GM12878 (cell line): Measurements from ENCODE around the gene LCLAT1.

ENCODE experiments used
- CEBPB ChIP-seq, 2 experiments: fragments of 150-350 bp in 1 of 2; IDR thresholded peaks; 2 replicates each; pipeline ENCODE4 v1.6.1; 2012 to 2014; ENCODE audit warnings: low read depth in 2 of 2, low read length in 2 of 2, borderline replicate concordance in 1 of 2, inconsistent platforms in 1 of 2
- FOXK2 ChIP-seq: fragments of 450-650 bp; IDR thresholded peaks from 2 replicates; pipeline ENCODE4 v1.6.1; 2017; ENCODE audit warnings: mild to moderate bottlenecking, moderate library complexity
- IRF3 ChIP-seq: fragments of 450-650 bp; IDR thresholded peaks from 2 replicates; pipeline ENCODE4 v1.6.1; 2014; ENCODE audit warnings: mild to moderate bottlenecking
- MAX ChIP-seq: IDR thresholded peaks from 2 replicates; pipeline ENCODE4 v1.6.1; 2012; ENCODE audit warnings: low read depth, low read length, improper control_type of control experiment
- TAF1 ChIP-seq: IDR thresholded peaks from 2 replicates; pipeline ENCODE4 v1.6.1; 2011; ENCODE audit warnings: mild to moderate bottlenecking, low read depth, low read length, borderline replicate concordance

GRCh38 chr2:30580391-30580790 is 133.3 kb downstream of the LCLAT1 start:
- no peak for TF ChIP-seq FOXK2
- no peak for TF ChIP-seq TAF1
- no peak for TF ChIP-seq MAX
- TF ChIP-seq IRF3: no peak
- no peak for TF ChIP-seq CEBPB (IDR thresholded peaks at IDR 0.05; ENCODE audit: borderline replicate concordance in 1 of 2, low read depth in 2 of 2, low read length in 2 of 2)
